GM13977 (cell line): ENCODE results near the gene TEX48.

Experiments
- DNase-seq: peaks from one replicate; pipeline ENCODE4 v3.0.0; 2012; ENCODE audit warnings: low spot score
- in situ Hi-C: fragments of 300-500 bp; cut with MboI; formaldehyde crosslinking; loops from one replicate; pipeline ENCODE4 v1.12.0; 2022; ENCODE audit warnings: low sequenced_read_pairs, low pct_unique_long_range_greater_than_20kb, mixed read lengths, inconsistent platforms; ENCODE audit not compliant: unreplicated experiment
- TF ChIP-seq, protein P1 (sequence below): IDR thresholded peaks from 2 replicates; pipeline ENCODE4 v1.5.1; 2012; ENCODE audit warnings: mild to moderate bottlenecking, control low read depth; ENCODE audit not compliant: insufficient read depth; ENCODE audit errors: extremely low read depth, missing control alignments

Gene TEX48

DNA sequence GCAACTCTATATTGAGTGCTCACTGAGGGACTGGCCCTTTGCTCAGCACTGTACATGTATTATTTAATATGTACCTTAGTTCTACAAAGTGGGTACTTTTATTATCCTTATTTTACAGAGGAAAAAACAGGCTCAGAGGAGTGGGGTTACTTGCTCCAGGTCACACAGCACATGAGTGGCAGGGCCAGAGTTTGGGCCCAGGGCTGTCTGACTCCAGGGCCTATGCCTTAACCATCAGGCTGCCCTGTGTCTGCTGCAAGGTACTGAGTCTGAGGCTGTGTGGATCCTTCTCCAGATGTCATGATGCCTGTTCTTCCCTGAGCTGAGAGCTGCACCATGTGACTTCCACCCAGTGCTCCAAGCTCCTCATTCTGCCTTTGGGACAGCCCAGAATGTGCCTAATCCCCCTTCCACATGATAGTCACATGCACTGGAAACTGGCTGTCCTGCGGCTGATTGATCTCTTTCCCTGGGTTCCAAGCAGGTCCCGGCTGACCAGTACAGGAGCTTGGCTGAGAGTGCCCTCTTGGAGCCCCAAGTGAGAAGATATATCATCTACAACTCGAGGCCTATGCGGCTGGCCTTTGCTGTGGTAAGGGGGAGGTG lies 55.5 kb downstream of the TEX48 start:
- DNase-seq: no peak
- TF ChIP-seq, protein P1, sequence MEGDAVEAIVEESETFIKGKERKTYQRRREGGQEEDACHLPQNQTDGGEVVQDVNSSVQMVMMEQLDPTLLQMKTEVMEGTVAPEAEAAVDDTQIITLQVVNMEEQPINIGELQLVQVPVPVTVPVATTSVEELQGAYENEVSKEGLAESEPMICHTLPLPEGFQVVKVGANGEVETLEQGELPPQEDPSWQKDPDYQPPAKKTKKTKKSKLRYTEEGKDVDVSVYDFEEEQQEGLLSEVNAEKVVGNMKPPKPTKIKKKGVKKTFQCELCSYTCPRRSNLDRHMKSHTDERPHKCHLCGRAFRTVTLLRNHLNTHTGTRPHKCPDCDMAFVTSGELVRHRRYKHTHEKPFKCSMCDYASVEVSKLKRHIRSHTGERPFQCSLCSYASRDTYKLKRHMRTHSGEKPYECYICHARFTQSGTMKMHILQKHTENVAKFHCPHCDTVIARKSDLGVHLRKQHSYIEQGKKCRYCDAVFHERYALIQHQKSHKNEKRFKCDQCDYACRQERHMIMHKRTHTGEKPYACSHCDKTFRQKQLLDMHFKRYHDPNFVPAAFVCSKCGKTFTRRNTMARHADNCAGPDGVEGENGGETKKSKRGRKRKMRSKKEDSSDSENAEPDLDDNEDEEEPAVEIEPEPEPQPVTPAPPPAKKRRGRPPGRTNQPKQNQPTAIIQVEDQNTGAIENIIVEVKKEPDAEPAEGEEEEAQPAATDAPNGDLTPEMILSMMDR: no peak
- in situ Hi-C loops: no loop called here

DNA sequence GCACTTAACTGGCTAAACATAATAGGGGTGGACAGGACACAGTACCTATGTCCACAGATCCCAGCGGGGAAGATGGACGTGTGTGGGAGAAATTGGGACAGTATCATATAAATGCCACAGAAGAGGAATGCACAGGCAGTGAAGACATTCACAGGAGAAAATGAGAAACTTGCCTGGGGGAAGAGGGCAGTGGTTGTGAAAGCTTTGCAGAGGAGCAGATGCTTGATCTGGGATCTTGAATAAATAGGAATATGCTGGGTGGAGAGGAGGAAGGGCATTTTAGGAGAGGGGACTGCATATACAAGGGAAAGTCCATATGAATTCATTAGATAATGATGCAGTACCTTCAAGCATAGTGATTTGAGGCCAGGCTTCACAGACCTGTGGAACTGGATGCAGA lies 57.3 kb downstream of the TEX48 start:
- TF ChIP-seq, protein P1: no peak
- in situ Hi-C loops: no loop called here
- no peak for DNase-seq

DNA sequence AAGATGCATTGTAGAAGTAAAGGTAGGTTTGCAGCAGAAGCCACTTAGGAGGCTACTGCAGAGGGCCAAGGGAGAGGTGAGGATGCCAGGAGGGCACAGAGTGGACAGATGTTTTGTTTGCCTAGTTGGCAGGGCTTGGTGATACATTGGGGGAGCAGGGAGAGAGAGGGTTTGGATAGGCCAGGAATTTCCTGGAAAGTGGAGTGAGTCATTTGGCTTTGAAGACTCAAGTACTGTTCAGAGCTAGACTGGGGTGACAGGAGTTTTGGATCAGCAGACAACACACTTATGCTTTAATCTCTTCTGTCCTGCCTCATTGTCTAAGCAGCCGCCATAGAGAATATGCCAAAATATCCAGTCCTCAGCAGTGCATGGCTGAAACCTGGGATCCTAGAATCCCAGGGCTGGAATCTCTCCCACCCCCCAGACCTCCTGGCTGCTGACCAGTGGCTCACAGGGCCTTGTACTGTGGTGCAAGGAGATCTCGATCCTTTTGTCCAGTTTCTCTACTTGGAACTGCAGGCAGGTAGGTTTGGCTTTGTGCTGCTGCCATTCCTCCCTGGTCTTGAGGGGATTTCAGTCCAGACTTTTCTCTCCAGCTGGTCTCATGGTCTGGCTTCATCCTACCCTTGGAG lies 59.9 kb downstream of the TEX48 start:
- no peak for DNase-seq
- in situ Hi-C loops: no loop called here
- TF ChIP-seq, protein P1: no peak

DNA sequence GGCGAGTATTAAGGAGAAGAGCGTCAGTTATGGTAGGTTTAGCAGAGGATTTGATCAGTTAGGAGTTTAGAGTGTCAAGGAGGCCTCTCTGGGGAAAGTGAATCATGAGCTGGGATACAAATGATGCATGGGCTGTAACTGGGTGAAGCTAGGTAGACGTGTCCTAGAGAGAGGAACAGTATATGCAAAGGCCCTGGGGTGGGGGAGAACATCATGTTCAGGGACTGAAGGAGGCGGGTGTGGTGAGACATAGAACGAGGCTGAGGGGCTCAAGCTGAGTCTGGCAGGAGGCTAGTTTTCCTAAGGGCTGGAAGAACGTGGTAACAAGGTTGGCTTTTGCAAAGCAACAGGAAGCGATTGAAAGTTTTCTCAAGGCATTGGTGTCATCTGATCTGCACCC lies 60.4 kb downstream of the TEX48 start:
- in situ Hi-C loops: no loop called here
- no peak for DNase-seq
- TF ChIP-seq, protein P1: no peak

DNA sequence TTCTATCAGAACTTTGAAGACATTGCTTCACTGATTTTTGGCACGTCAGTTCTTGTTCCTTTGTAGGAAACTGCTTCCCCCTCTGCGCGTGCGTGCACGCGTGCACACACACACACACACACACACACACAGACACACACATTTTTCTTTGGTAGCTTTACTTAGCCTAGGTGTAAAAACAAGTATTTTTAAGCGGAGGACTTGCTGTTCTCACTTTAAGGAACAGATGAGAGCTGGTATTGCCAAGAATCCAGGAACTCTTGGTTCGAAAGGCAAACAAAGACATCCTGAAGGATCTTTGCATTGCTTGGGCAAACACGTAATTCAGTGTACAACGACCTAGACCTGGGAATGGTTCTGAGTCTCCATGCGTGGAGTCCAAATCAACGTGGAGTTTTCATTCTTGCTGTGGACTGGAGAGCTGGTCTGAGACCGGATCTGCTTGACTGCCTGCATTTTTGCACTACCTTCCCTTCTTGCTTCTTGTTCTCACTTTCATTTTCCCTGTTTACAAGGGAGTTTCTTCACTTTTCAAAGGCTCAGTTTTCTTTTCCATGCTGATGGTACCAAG lies 62.7 kb downstream of the TEX48 start:
- in situ Hi-C loops: no loop called here
- TF ChIP-seq, protein P1: no peak
- DNase-seq: peak; percentile 42

DNA sequence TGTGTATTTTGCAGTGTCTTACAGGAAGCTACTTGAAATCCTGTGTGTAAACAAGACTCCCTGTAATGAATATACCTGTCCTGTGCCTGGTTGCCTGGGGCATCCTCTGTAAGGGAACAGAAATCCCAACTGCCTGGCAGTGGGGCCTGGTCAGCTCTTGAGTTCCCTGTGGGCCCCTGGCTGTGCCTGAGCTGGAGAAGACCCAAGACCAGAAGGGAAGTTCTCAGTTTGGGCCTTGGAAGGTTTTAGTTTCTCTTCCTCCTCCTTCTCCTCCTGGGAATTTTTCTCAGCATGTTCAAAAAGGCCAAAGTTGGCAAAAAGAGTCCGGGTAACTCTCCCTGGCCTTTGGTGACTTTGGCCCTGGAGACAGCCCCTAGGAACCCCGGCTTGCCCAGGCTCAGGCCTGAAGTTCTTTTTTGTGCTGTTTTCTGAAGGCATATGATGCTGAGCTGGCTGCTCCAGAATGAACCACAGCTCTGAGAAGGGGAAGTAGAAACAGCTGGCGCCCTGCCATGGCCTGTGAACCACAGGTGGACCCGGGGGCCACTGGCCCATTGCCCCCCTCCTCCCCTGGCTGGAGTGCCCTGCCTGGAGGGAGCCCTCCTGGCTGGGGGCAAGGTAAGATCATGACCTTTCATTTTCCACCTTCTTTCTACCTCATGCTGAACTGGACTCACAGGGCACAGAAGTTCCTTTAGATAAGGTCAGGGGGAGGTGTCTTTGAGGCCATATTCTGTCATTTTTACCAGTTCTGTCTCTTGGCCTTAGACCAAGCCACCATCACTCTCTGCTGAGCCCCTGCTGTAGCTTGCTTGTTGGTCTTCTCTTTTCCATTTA lies 65.1 kb downstream of the TEX48 start:
- in situ Hi-C loops: no loop called here
- DNase-seq: peak; percentile 56
- TF ChIP-seq, protein P1: no peak
